Lower lobe of right lung (tissue), 2 donors: ENCODE data around the gene WSCD2. TPM values are rescaled to one million over a fixed set of nuclear protein-coding genes. Genes with fewer than 3 reads are reported as not detected.
"Not testable (repeated sequence)": the region's sequence is repeated elsewhere in the genome, so short reads cannot be mapped to it uniquely, and the experiment has no call there.

Experiments
- ATAC-seq, 2 donors: fragments of 200-7000 bp; cut with Tn5 transposase; one replicate each; pipeline ENCODE4 v1.9.1; 2020 to 2022; ENCODE audit warnings: mild to moderate bottlenecking in 2 of 2, moderate library complexity in 2 of 2
- DNase-seq: peaks from one replicate; pipeline ENCODE4 v3.0.0-alpha.2; 2020
- H3K27ac ChIP-seq: fragments of 200-600 bp; one replicate; pipeline ENCODE4 v1.8.0; 2022
- H3K27me3 ChIP-seq: fragments of 200-600 bp; one replicate; pipeline ENCODE4 v1.8.0; 2022; ENCODE audit warnings: low read depth
- H3K36me3 ChIP-seq: fragments of 200-600 bp; one replicate; pipeline ENCODE4 v1.8.0; 2022; ENCODE audit warnings: mild to moderate bottlenecking
- H3K4me1 ChIP-seq: fragments of 200-600 bp; one replicate; pipeline ENCODE4 v1.8.0; 2022
- H3K4me3 ChIP-seq: fragments of 200-600 bp; one replicate; pipeline ENCODE4 v1.8.0; 2022; ENCODE audit warnings: mild to moderate bottlenecking
- H3K9me3 ChIP-seq: fragments of 200-600 bp; one replicate; pipeline ENCODE4 v1.8.0; 2022
- intact Hi-C: fragments of 100-400 bp; cut with DNase I; formaldehyde crosslinking; loops from one replicate; pipeline ENCODE4 v1.11.0; 2022
- total RNA-seq: library from RNA; stranded (reverse); fragmentation: NEBNext Ultra II Directional; extraction: Animal tissue kit (Norgen Biotek cat#: 25700); gene quantifications from one replicate; pipeline ENCODE4 v1.2.1, GENCODE V29; 2021
- TF ChIP-seq, protein P1 (sequence below): fragments of 200-600 bp; IDR thresholded peaks from one replicate; pipeline ENCODE4 v1.8.0; 2022; ENCODE audit warnings: antibody characterized with exemption, mild to moderate bottlenecking
- donor health status: DM: no; HTN: yes; CAD: no; lungs with severe emphysema.

Gene WSCD2
- total RNA-seq, 1 donor from 2014 or later = 0.89 TPM

DNA sequence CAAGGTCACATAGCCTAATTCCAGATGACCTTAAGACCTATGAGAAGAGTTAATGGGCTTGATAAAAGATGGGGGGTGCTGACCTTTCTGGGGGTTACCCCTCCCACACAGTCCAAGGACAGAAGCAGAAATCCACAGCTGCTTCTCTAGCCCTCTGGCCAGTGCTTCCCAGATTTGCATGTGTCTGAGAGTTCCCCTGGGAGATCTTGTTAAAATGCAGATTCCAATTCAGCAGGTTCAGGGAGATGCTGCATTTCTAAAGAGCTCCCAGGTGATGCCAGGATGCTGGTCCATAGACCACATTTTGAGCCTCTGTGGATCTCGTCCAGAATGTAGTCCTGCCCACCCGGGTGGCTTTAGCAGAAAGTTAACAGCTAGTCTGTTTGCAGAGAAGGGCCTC, 82.1 kb downstream of the WSCD2 start:
- Histone ChIP-seq H3K4me1 (no peaks in the 10 kb centered on the region), H3K36me3 (no peaks in the 10 kb centered on the region), H3K4me3 (no peak overlapping the region), H3K27ac (no peak overlapping the region), H3K27me3 (peaks cover 4% of the 10 kb centered on the region), H3K9me3 (no peaks in the 10 kb centered on the region)
- TF ChIP-seq, protein P1, sequence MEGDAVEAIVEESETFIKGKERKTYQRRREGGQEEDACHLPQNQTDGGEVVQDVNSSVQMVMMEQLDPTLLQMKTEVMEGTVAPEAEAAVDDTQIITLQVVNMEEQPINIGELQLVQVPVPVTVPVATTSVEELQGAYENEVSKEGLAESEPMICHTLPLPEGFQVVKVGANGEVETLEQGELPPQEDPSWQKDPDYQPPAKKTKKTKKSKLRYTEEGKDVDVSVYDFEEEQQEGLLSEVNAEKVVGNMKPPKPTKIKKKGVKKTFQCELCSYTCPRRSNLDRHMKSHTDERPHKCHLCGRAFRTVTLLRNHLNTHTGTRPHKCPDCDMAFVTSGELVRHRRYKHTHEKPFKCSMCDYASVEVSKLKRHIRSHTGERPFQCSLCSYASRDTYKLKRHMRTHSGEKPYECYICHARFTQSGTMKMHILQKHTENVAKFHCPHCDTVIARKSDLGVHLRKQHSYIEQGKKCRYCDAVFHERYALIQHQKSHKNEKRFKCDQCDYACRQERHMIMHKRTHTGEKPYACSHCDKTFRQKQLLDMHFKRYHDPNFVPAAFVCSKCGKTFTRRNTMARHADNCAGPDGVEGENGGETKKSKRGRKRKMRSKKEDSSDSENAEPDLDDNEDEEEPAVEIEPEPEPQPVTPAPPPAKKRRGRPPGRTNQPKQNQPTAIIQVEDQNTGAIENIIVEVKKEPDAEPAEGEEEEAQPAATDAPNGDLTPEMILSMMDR = no peak
- ATAC-seq = no peak
- intact Hi-C loops = no loop called here
- DNase-seq = no peak

DNA sequence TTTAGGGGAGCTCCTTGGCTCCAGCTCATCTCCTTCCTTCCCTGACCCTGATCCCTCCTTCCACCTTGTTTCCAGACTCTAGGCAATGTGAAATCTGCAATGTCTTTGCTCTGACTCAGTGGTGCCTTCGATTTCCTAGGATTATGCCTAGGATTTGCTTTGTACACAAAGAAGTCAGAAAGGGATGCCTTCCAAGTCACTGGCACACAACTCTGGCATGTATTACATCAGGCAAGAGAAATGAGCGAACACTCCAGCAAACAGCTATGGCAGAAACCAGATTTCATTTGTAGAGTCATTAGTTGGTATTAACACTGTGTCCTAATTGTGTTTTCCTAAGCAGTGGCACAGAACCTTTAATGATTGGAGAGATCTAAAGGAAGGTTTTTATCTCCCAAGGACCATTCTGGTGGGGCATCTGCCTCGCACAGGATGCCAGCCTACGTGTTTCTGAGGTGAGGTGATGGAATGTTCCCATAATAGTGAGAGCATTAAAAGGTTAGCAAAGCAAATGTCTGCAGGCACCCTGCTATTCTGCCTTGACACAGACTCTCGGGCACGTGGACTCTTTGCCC, 84.9 kb downstream of the WSCD2 start:
- Histone ChIP-seq H3K27me3 (peaks cover 8% of the 10 kb centered on the region), H3K27ac (no peak overlapping the region), H3K4me3 (no peak overlapping the region), H3K9me3 (no peaks in the 10 kb centered on the region), H3K4me1 (no peaks in the 10 kb centered on the region), H3K36me3 (no peaks in the 10 kb centered on the region)
- intact Hi-C loops = no loop called here
- DNase-seq (no peak), ATAC-seq (no peak)
- TF ChIP-seq, protein P1 = no peak

DNA sequence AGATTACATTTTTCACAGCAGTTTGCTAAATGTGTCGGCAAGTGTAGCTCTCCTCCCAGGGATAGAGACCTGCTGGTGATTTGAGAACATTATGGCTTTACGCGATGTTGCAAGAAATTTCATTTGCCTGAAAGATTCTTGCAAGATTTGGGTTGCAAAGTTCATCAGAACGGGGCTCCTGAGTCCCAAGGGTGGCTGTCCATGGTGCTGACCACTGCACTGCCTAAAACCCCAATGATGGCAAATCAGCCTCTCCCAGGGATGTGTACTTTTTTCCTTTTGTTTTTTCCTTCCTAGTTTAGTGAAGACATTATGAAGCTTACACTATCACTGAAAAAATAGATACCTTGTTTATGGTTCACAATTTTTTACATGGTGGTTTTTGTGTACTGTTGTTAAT, 85.4 kb downstream of the WSCD2 start:
- Histone ChIP-seq H3K27ac (no peak overlapping the region), H3K27me3 (peaks cover 8% of the 10 kb centered on the region), H3K4me3 (no peak overlapping the region), H3K36me3 (no peaks in the 10 kb centered on the region), H3K4me1 (no peaks in the 10 kb centered on the region), H3K9me3 (no peaks in the 10 kb centered on the region)
- intact Hi-C loops = no loop called here
- ATAC-seq (no peak), DNase-seq (no peak)
- TF ChIP-seq, protein P1 = no peak

DNA sequence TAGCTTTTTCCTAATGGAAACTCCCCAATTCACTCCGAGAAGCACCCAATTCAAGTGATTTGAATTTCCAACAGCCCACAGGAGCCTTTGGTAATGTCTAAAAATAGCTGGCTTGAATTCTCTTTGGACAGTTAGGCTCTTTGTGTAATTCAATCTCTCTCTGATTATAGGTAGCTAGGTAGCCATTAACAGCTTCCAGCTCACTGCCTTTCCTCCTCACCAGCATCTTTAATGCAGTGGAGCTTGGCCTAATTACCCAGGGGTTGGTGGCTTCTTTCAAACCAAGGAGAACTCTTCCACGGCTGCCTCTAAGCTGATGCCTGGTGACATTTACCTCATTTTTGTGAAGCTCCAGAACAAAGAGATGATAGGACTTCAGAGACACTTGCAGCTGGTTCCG, 86.4 kb downstream of the WSCD2 start:
- no peaks in the 10 kb centered on the region for H3K36me3 ChIP-seq
- no peak overlapping the region for H3K27ac ChIP-seq
- no peak for ATAC-seq
- H3K9me3 ChIP-seq = no peaks in the 10 kb centered on the region
- intact Hi-C loops = no loop called here
- DNase-seq = no peak
- TF ChIP-seq, protein P1 = no peak
- peaks cover 8% of the 10 kb centered on the region for H3K27me3 ChIP-seq
- H3K4me1 ChIP-seq = no peaks in the 10 kb centered on the region
- H3K4me3 ChIP-seq = no peak overlapping the region

DNA sequence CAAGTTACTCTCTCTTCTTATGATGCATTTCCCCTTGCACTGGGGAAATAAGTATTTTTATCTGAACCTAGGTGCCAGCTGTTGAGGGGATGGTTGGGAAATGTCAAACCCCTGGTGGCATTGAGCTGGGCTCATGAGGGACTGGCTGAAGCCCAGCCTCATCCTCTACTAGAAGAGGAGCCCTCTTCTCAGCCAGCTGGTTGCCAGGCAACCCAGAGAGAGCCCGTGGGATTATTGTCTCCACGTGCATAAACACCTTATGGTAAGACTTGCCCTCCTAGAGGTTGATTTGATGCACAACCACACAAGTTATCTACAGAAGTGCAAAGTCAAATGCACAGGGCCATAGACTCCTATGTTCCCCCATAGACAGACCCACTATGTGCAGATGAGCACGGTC, 89.8 kb downstream of the WSCD2 start:
- DNase-seq (no peak), ATAC-seq (no peak)
- Histone ChIP-seq H3K27me3 (peaks cover 3% of the 10 kb centered on the region), H3K4me1 (no peaks in the 10 kb centered on the region), H3K4me3 (no peak overlapping the region), H3K36me3 (no peaks in the 10 kb centered on the region), H3K27ac (no peak overlapping the region), H3K9me3 (no peaks in the 10 kb centered on the region)
- TF ChIP-seq, protein P1 = no peak
- intact Hi-C loops = no loop called here

DNA sequence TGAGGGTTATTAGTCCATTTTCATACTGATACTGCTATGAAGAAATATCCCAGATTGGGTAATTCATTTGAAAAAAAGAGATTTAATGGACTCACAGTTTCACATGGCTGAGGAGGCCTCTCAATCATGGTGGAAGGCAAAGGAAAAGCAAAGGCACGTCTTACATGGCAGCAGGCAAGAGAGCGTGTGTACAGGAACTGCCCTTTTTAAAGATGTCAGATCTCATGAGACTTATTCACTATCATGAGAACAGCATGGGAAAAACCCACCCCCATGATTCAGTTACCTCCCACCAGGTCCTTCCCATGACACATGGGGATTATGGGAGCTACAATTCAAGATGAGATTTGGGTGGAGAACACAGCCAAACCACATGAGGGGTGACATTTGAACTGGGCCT, 96.0 kb downstream of the WSCD2 start:
- ATAC-seq, DNase-seq, H3K27ac ChIP-seq, H3K36me3 ChIP-seq, intact Hi-C loops, H3K9me3 ChIP-seq, H3K27me3 ChIP-seq, H3K4me1 ChIP-seq, H3K4me3 ChIP-seq: not testable (repeated sequence)
